HG02884 (cell line): ENCODE results near the gene HTRA3.

Source experiments
- ATAC-seq: cut with Tn5 transposase; IDR thresholded peaks from one replicate; pipeline ENCODE4 v1.9.1; 2021; ENCODE audit warnings: mild to moderate bottlenecking, moderate library complexity; ENCODE audit not compliant: unreplicated experiment

HTRA3 gene

DNA sequence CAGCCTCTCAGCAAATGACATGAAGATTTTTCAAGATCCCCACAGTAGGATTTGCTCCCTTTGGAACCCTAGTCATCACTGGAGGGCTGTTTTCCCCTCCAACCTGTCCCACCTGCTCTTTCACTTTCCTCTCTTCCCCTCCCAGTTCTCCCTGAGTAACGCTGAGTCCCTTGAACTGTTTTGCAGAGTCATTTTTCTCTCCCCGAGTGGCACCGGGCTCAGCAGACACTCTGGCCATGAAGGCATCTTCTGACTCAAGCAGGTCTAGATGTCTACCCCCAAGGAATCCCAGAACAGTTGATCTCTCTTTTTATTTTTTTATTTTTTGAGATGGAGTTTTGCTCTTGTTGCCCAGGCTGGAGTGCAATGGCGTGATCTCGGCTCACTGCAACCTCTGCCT, 52.2 kb downstream of the HTRA3 start:
- ATAC-seq, result no peak

DNA sequence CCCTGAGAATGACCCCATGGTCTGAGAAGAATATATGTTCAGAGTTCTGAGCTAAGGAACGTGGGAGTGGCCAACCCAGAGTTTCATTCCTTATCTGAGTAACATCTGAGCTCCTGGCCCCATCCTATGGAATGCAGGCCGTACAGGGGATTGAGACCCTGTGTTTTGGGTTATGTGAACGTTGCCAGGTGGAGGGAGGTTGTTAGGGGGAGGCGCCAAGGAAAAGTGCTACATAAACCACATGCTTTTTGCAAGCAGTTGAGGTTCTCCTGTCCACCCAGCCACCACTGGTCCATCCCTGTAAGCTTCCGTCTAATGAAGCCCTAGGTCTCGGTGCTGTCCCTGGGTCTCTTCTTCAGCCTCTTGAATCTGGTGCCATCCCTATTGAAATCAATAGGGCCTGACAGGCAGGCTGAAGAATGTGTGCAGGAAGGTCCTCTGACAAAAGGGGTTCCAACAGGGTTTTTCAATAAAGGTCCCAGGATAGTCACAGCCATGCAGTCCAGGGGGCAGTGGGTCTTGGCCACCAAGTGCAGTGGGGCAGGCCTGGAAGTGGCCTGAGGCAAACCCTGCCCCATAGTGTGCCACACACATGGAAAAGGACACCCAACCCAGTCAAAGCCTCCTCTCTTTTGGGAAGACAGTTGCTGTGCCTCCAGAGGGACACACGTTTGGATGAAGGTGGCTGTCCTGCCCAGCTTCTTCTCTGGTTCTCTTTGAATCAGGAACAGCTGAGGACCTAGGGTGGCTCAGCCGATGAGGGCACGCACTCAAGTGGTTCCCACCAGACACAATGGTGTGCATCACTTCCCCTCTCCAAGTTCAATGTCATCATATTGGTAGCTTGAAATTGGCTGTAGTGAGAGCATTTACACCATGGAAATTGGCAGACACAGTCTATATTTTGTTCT, 53.5 kb downstream of the HTRA3 start:
- ATAC-seq, result no peak

GRCh38 chr4:8323947-8324555, 54.5 kb downstream of the HTRA3 start:
- ATAC-seq, result no peak

DNA sequence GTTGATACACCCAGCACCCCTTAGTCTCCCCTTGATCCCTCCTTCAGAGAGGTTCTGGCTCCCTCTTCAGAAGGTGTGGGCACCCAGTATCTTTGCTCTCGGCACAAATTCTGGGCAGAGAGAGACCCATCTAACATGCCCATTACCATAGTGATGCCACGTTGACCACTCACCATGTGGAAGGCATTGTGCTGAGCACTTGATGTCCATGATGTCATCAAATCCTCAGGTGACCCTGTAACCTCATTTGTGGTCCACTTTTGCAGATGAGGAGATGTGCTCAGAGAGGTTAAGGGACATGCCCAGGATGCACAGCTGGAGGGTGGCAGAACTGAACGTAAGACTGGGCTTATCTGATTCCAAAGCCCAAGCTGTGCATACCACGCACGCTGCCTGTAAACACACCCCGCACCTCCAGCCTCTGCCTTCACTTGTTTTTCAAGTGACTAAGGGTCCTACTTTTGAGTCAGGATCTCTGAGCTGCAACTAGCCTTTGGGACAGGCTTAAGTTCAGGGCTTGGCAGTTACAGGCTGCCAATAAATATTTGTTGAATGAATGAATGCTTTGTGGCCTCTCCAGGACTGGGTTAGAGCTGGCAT, 55.2 kb downstream of the HTRA3 start:
- no peak for ATAC-seq

DNA sequence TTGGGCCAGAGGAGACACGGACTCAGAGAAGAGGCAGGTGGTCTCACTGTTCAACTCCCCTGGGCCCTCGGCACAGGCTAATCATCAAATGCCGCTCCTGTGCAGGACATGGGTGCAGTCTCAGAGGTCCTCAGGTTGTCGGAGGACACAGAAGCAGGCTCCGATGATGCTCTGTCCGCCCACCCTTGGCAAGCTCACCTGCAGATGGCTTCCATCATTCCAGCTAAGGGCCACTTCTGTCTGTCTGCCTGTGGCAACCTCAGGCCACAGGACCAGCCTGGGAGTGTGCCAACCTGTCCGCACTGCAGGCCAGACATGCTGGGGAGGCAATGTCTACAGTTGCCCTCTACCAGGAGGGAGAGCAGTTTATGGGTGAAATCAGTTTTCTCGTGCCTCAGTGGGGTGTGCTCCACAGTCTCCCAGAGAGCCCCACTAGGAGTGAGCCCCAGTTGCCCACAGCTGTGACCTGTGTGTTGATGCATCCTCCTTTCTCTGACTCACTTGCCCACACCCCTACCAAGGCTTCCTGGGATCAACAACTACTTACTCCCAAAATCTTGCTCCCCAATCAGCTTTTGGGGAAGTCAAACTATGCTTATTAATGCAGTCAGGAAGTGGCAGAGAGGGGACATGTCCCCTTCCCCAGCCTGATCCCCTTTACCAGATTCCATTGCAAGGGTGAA, 55.9 kb downstream of the HTRA3 start:
- ATAC-seq, result no peak

- ATAC-seq, result no peak
Observed at GRCh38 chr4:8326206-8326605, 56.7 kb downstream of the HTRA3 start.

- no peak for ATAC-seq
Observed at GRCh38 chr4:8328456-8328855, 58.9 kb downstream of the HTRA3 start.

DNA sequence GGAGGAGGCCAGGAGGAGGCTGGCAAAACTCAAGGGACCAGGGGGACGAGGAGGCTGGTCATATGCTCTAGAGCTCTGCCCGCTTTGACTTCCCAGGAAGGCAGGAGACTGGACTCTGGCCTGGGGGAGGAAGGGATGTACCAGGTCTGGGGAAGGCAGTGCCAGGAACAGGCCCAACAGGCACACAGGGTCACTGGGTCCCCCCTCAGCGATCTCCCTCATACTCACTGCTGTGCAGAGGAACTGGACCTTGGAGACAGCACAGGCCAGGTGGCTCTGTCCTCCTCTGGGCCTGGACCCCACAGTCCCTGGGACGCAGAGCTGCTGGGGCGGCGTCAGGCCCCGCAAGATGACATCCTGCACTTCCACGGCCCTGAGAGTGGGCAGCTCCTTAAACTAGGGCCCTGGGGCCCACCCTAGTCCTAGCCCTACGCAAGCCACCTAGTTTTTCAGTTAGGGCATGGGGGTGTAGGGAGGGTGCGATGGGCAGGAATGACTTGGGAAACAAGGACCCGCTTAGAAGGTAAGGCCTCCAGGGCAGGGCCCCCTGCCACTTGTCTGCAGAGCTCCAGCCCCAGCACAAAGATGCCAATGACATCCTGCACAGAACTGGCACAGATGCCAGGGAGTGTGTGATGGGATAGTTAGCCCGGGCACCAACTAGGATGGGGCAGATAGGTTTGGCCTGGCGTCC, 59.5 kb downstream of the HTRA3 start:
- no peak for ATAC-seq

DNA sequence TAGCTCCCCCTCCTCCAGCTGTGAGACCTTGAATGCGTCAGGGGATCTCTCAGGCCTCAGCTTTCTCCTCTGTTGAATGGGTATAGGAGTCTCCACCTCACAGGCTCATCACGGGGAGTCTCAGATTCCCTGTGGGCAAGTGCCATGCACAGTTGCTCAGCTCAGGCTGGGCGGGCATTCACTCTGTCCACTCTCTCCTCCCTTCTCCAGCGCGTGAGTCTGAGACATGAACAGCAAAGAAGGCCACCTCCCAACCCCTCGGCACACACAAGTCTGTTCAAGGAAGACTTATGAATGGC, 60.0 kb downstream of the HTRA3 start:
- no peak for ATAC-seq

- ATAC-seq, result no peak
Observed at GRCh38 chr4:8329859-8330761, 60.6 kb downstream of the HTRA3 start.

- ATAC-seq, result no peak
Observed at GRCh38 chr4:8330821-8331574, 61.4 kb downstream of the HTRA3 start.

DNA sequence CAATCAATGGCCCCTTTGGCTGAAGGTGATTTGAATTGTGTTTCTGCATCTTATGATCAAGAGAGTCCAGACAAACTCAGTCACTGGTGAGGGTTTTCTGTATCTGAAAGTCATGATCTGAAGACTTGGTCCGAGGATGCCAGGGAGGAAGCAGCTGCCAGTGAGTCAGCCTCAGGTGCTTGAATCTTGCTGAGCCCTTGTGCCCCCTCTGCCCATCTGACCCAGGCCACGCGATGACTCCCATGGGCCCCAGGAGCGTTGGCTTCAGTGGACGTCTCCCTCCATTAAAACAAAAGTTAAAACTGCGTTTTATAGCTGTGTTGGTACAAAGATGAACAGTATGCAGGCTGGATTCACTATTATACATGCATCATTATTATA, 62.0 kb downstream of the HTRA3 start:
- no peak for ATAC-seq

DNA sequence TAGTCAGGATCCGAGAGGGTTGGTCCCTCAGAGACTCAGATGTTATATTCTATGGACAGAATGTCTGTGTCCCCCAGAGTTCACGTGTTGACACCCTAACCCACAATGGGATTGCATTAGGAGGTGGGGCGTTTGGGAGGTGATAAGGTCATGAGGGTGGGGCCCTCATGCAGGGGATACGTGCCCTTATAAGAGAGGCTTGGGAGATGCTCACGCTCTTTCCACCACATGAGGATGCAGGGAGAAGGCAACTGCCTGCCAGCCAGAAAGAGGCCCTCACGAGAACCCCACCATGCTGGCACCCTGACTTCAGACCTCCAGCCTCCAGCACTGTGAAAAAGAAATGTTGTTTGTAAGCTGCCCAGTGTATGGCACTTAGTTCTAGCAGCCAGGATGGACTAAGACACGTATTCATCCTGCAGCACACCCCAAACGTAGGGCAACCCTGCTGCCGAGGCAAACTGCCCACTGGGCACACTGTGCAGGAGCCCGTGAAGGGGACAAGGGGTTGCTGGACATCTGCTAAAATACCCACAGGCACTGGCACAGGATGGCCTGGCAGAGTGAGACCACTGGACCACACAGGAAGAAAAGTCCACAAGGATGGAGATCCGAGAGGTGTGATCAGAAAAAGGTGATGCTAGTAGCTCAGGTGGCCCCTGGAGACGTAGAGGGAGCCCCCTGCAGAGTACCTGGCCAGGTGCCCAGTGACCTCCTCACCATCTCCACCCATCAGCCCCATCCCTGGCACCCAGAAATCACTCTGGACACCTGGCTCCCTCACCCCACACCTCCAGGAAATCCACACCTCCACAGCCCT, 62.7 kb downstream of the HTRA3 start:
- no peak for ATAC-seq

DNA sequence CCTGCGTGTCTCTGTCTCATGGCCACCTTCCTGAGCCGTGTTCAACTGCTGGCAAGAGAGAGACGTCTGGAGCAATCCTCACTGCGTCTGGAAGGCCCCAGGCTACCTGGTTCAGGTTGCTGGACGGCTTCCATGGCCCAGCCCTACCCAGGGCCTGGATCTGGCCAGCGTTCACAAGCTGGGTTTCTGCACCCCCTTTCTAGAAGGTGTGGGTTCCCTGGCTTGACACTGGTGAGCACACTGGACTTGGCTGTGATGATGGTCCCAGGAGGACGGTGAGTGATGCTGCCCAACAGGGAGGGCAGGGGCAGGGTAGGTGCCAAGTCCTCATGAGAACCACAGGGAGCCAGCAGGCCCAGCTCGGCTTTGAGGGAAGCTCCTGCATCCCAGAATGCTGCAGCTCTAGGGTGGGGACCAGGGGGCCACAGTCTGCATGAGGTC, 63.4 kb downstream of the HTRA3 start:
- ATAC-seq, result no peak

- ATAC-seq, result no peak
Observed at GRCh38 chr4:8333726-8334460, 64.3 kb downstream of the HTRA3 start.

GRCh38 chr4:8334786-8335460, 65.4 kb downstream of the HTRA3 start:
- ATAC-seq, result no peak

DNA sequence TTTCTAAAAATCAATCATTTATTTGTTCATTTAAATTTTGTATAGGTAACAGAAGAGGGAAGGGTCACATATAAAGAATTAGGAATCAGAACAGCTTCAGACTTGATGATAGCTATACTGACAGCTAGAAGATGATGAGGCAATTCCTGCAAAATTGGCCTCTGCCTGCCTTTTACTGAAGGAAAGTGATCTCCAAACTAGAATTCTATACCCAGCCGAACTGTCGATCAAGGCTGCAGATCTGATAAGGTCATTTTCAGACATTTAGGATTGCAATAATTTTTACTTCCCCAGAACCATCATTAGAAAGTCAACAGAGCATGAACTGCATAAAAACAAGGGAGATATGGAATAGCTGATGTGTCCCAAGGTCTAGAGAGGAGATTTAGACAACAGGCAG, 66.3 kb downstream of the HTRA3 start:
- ATAC-seq, result no peak
